ENCODE measurements around the gene RPH3AL. TPM values are rescaled to one million over a fixed set of nuclear protein-coding genes. Genes with fewer than 3 reads are reported as not detected.

Gene RPH3AL
- total and polyA plus RNA-seq, 12 donors, result 3.6 to 11.1 (median 6.0) TPM

- TF ChIP-seq CTCF (IDR thresholded peaks at IDR 0.05), result no peak
- peaks cover 0 to 27% (median 0%) of the 10 kb centered on the region in 7 donors for H3K27me3 ChIP-seq
- no peak overlapping the region for H3K27ac ChIP-seq
- intact Hi-C loops (cut with DNase I), result no loop called here
- 97 to 98% methylated on average over 16 of the region's 16 CpGs for WGBS, 2 donors
- ATAC-seq, result no peak
- no peak overlapping the region for H3K4me3 ChIP-seq
- DNase-seq, result no peak
- H3K36me3 ChIP-seq, result no peaks in the 10 kb centered on the region
- H3K4me1 ChIP-seq, result peaks cover 8 to 48% (median 25%) of the 10 kb centered on the region in 9 donors
- H3K9me3 ChIP-seq, result no peaks in the 10 kb centered on the region
Observed at GRCh38 chr17:306116-306515, 46.5 kb downstream of the RPH3AL start.

- TF ChIP-seq CTCF (IDR thresholded peaks at IDR 0.05), result peak in 1 of 9 donors; percentile 12
- 71 to 77% methylated on average over 25 to 28 of the region's 28 CpGs for WGBS, 2 donors
- H3K9me3 ChIP-seq, result no peaks in the 10 kb centered on the region
- peaks cover 0 to 20% (median 0%) of the 10 kb centered on the region in 7 donors for H3K27me3 ChIP-seq
- intact Hi-C loops (cut with DNase I), result no loop called here
- H3K36me3 ChIP-seq, result no peaks in the 10 kb centered on the region
- DNase-seq (no peak), ATAC-seq (no peak)
- peaks cover 8 to 49% (median 25%) of the 10 kb centered on the region in 9 donors for H3K4me1 ChIP-seq
- no peak overlapping the region for H3K4me3 ChIP-seq
- H3K27ac ChIP-seq, result peak overlapping the region in 2 of 10 donors; percentile 26 to 66
Observed at GRCh38 chr17:305090-305976, 47.3 kb downstream of the RPH3AL start.

DNA sequence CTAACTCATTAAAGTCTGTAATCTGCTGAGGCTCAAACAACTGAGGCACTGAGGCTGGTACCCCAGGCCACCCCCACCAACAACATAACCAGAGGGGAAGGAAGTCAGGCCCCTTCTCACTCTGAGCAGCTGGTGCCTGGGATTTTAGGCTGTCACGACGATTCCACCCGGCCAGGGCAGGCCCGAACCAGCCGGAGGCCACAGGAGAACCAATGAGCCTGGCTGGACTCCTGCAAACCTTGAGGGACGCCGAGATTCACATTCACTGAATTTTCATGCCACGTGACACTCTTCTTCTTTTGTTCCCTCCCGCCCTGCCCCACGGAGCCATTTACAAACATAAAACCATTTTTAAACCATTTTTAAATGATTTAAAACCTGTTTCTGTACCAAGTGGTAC lies 48.1 kb downstream of the RPH3AL start:
- H3K4me3 ChIP-seq, result no peak overlapping the region
- H3K4me1 ChIP-seq, result peaks cover 10 to 48% (median 25%) of the 10 kb centered on the region in 9 donors
- no peaks in the 10 kb centered on the region for H3K36me3 ChIP-seq
- DNase-seq, result peak in 1 of 2 donors; percentile 38
- ATAC-seq, result no peak
- no peaks in the 10 kb centered on the region for H3K9me3 ChIP-seq
- intact Hi-C loops (cut with DNase I), result no loop called here
- peaks cover 0 to 12% (median 0%) of the 10 kb centered on the region in 7 donors for H3K27me3 ChIP-seq
- WGBS, 2 donors, result 54 to 57% methylated on average over 10 of the region's 10 CpGs
- TF ChIP-seq CTCF (IDR thresholded peaks at IDR 0.05), result no peak
- peak overlapping the region in 8 of 10 donors; percentile 12 to 66 (median 50) for H3K27ac ChIP-seq

- no peaks in the 10 kb centered on the region for H3K36me3 ChIP-seq
- no peak for TF ChIP-seq CTCF (IDR thresholded peaks at IDR 0.05)
- intact Hi-C loops (cut with DNase I), result no loop called here
- H3K4me3 ChIP-seq, result no peak overlapping the region
- H3K4me1 ChIP-seq, result peaks cover 10 to 49% (median 25%) of the 10 kb centered on the region in 9 donors
- 89 to 90% methylated on average over 9 of the region's 9 CpGs for WGBS, 2 donors
- DNase-seq (no peak), ATAC-seq (no peak)
- peak overlapping the region in 7 of 10 donors; percentile 67 to 90 (median 84) for H3K27ac ChIP-seq
- no peaks in the 10 kb centered on the region for H3K9me3 ChIP-seq
- peaks cover 0 to 12% (median 0%) of the 10 kb centered on the region in 7 donors for H3K27me3 ChIP-seq
Observed at GRCh38 chr17:303168-303567, 49.4 kb downstream of the RPH3AL start.

Measured in heart right ventricle (tissue), 16 donors.